A673 (cell line): ENCODE measurements around the gene CFAP100.
A peak's percentile ranks its signal among the peaks of the same experiment; 100 is the strongest.

ENCODE experiments used
- EZH2 ChIP-seq: fragments of 200-600 bp; sonication (generic); IDR thresholded peaks from 2 replicates; pipeline ENCODE4 v1.6.1; 2017; ENCODE audit warnings: borderline replicate concordance, low read depth, mild to moderate bottlenecking, mixed read lengths, antibody characterized with exemption, low read length; ENCODE audit not compliant: poor library complexity, severe bottlenecking
- TF ChIP-seq, protein P1 (sequence below): fragments of 300-800, 200-600 bp; sonication (generic); conservative IDR thresholded peaks from 2 replicates; pipeline ENCODE4 v1.5.1; 2017; ENCODE audit warnings: low read depth, mild to moderate bottlenecking, antibody characterized with exemption, low read length, moderate library complexity, mixed read lengths

DNA sequence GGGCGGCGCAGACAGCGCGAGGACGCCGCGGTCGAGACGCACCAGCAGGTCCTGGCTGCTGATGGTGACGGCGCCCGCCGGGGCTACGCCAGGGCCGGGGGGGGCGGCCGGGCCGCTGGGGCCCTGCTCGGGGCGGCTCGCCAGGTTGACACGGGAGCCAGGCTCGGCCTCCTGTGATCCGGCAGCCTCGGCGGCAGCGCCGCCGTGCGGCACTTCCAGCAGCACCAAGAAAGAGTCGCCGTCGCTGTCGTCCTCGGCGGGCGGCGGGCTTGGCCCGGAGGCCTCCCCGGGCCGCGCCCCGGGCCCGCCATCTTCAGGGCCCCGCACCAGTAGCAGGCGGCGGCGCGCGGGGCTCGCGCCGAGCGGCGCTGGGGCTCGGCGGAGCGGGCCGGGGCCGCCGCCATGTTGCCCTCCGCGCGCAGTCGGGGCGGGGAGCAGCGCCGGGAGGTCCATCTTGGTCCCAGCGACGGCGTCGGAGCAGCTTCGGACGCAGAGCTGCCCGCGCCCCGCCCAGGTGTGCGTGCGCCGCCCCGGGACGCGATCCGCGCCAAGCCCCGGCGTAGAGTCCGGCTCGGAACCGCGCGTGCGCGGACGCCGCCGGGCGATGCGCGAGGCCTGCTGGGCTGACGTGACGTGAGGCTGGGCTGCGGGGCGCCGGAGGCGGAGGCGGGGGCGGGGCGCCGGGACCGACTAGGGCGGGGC, 80.9 kb downstream of the CFAP100 start, which contains the start of gene ZXDC:
- TF ChIP-seq, protein P1, sequence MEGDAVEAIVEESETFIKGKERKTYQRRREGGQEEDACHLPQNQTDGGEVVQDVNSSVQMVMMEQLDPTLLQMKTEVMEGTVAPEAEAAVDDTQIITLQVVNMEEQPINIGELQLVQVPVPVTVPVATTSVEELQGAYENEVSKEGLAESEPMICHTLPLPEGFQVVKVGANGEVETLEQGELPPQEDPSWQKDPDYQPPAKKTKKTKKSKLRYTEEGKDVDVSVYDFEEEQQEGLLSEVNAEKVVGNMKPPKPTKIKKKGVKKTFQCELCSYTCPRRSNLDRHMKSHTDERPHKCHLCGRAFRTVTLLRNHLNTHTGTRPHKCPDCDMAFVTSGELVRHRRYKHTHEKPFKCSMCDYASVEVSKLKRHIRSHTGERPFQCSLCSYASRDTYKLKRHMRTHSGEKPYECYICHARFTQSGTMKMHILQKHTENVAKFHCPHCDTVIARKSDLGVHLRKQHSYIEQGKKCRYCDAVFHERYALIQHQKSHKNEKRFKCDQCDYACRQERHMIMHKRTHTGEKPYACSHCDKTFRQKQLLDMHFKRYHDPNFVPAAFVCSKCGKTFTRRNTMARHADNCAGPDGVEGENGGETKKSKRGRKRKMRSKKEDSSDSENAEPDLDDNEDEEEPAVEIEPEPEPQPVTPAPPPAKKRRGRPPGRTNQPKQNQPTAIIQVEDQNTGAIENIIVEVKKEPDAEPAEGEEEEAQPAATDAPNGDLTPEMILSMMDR: peak; percentile 35; the same call in 1 of the 2 replicates
- TF ChIP-seq EZH2: no peak
